NB4 (cell line): Measurements from ENCODE around the gene REPS1.

ENCODE experiments used
- POLR2A ChIP-seq: IDR thresholded peaks from 2 replicates; pipeline ENCODE4 v1.6.1; 2011; ENCODE audit warnings: mild to moderate bottlenecking; ENCODE audit not compliant: insufficient read length; ENCODE audit errors: extremely low read depth
- TF ChIP-seq, protein P1 (sequence below): IDR thresholded peaks from one replicate; pipeline ENCODE4 v1.5.1; 2012; ENCODE audit warnings: low read depth, low read length
- TF ChIP-seq, protein P2 (sequence below): IDR thresholded peaks from 2 replicates; pipeline ENCODE4 v1.6.1; 2011; ENCODE audit warnings: low read depth, low read length

DNA sequence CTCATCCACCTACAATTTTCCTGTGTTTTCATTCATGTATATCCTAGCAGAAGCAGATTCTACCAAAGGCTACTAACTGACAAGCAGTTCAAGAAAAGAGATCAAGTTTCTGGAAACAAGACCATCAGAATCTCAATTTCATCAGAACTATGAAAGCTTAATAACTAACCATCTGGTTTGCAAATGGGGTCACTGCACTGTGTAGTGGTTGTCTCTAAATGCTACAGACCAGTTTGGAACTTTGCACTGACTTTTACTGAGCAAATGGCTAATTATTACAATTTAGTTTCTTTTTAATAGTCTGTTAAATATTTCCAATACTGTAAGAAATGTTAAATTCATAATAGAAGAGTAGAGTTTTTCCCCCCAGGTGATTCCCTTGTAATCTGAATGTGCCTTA lies 64.5 kb downstream of the REPS1 start:
- TF ChIP-seq, protein P1, sequence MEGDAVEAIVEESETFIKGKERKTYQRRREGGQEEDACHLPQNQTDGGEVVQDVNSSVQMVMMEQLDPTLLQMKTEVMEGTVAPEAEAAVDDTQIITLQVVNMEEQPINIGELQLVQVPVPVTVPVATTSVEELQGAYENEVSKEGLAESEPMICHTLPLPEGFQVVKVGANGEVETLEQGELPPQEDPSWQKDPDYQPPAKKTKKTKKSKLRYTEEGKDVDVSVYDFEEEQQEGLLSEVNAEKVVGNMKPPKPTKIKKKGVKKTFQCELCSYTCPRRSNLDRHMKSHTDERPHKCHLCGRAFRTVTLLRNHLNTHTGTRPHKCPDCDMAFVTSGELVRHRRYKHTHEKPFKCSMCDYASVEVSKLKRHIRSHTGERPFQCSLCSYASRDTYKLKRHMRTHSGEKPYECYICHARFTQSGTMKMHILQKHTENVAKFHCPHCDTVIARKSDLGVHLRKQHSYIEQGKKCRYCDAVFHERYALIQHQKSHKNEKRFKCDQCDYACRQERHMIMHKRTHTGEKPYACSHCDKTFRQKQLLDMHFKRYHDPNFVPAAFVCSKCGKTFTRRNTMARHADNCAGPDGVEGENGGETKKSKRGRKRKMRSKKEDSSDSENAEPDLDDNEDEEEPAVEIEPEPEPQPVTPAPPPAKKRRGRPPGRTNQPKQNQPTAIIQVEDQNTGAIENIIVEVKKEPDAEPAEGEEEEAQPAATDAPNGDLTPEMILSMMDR = no peak
- TF ChIP-seq POLR2A = no peak
- TF ChIP-seq, protein P2, sequence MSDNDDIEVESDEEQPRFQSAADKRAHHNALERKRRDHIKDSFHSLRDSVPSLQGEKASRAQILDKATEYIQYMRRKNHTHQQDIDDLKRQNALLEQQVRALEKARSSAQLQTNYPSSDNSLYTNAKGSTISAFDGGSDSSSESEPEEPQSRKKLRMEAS = no peak
